Measurements from ENCODE around the gene SIPA1L3.

SIPA1L3 gene

GRCh38 chr19:38023671-38024541 is 116.9 kb downstream of the SIPA1L3 start:
- H3K79me2 ChIP-seq (ENCODE audit: insufficient read depth, low read length), result peaks cover 87% of the 10 kb centered on the region
- no peak overlapping the region for H2AFZ ChIP-seq (ENCODE audit: low read depth, low read length, severe bottlenecking)
- H3K9me2 ChIP-seq (replicated peaks; ENCODE audit: insufficient read depth, low read length), result no peaks in the 10 kb centered on the region
- no peak overlapping the region for H3K4me2 ChIP-seq (ENCODE audit: low read depth, low read length, poor library complexity, severe bottlenecking)
- H3K27ac ChIP-seq (ENCODE audit: low read depth, low read length), result no peak overlapping the region
- H3K27me3 ChIP-seq (ENCODE audit: low read length), result no peaks in the 10 kb centered on the region
- H3F3A ChIP-seq (ENCODE audit: insufficient read depth), result no peaks in the 10 kb centered on the region
- no peak for TF ChIP-seq CTCF (IDR thresholded peaks at IDR 0.05; ENCODE audit: insufficient read depth, low read length, poor library complexity, severe bottlenecking)
- no peak for TF ChIP-seq EZH2phosphoT487 (conservative IDR thresholded peaks at IDR 0.05; ENCODE audit: low read length)
- no peaks in the 10 kb centered on the region for H3K36me3 ChIP-seq (ENCODE audit: low read length)
- H3K9me3 ChIP-seq (ENCODE audit: insufficient read depth, low read length), result no peaks in the 10 kb centered on the region
- H3K4me3 ChIP-seq (ENCODE audit: insufficient read depth, low read length, poor library complexity, severe bottlenecking), result no peak overlapping the region
- H3K9ac ChIP-seq (ENCODE audit: low read length), result no peak overlapping the region
- no peaks in the 10 kb centered on the region for H4K20me1 ChIP-seq (ENCODE audit: low read depth, low read length)

DNA sequence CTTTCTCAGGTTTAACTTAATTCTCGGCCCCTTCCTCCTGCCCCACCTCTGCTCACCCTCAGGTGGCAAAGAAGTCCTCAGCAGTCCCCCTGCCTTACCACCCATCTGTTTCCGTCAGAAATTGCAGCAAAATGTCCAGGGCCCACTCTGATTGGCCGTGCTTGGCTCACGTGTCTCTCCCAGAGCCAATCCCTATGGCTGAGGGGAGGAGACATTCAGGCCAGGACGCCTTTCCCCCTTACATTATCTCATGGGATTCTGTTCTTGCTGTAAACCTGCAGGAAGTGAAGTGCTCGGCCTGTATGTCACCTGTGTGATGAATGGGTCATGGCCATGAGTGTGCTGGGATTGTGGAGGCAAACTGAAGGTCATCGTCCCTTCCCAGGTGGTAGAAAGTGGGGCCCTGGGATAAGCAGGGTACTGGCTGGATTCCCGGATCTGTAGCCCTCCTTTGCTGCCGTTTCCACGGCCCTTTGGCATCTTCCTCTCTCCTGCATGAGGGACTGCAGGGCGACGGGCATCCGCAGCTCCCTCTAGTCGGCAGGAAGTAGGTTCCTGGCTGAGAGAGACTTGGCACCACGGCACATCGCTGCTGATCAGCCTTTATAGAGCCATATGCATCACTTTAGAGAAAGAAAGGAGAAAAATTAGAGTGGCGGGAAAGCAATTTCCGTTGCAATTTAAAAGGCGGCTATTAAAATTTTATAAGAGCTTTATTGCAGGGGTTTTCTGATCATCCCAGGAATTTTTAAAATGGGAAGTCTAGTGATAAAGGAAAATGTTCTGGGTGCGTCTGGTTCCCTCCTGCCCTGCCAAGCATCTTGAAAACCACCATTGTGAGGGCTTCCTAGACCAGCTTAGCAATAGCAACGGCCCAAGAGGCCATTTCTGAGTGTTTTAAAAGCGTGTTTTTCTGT is 118.2 kb downstream of the SIPA1L3 start:
- no peak overlapping the region for H3K4me2 ChIP-seq (ENCODE audit: low read depth, low read length, poor library complexity, severe bottlenecking)
- no peaks in the 10 kb centered on the region for H3K9me2 ChIP-seq (replicated peaks; ENCODE audit: insufficient read depth, low read length)
- H3K27ac ChIP-seq (ENCODE audit: low read depth, low read length), result no peak overlapping the region
- H3F3A ChIP-seq (ENCODE audit: insufficient read depth), result no peaks in the 10 kb centered on the region
- no peak overlapping the region for H3K9ac ChIP-seq (ENCODE audit: low read length)
- H3K9me3 ChIP-seq (ENCODE audit: insufficient read depth, low read length), result no peaks in the 10 kb centered on the region
- no peaks in the 10 kb centered on the region for H3K27me3 ChIP-seq (ENCODE audit: low read length)
- no peak overlapping the region for H3K4me3 ChIP-seq (ENCODE audit: insufficient read depth, low read length, poor library complexity, severe bottlenecking)
- no peak overlapping the region for H2AFZ ChIP-seq (ENCODE audit: low read depth, low read length, severe bottlenecking)
- H4K20me1 ChIP-seq (ENCODE audit: low read depth, low read length), result no peaks in the 10 kb centered on the region
- H3K36me3 ChIP-seq (ENCODE audit: low read length), result no peaks in the 10 kb centered on the region
- peaks cover 74% of the 10 kb centered on the region for H3K79me2 ChIP-seq (ENCODE audit: insufficient read depth, low read length)
- TF ChIP-seq CTCF (IDR thresholded peaks at IDR 0.05; ENCODE audit: insufficient read depth, low read length, poor library complexity, severe bottlenecking) (no peak), EZH2phosphoT487 (conservative IDR thresholded peaks at IDR 0.05; ENCODE audit: low read length) (no peak)

- H3K9me3 ChIP-seq (ENCODE audit: insufficient read depth, low read length), result no peaks in the 10 kb centered on the region
- no peaks in the 10 kb centered on the region for H3K27me3 ChIP-seq (ENCODE audit: low read length)
- no peaks in the 10 kb centered on the region for H4K20me1 ChIP-seq (ENCODE audit: low read depth, low read length)
- peaks cover 69% of the 10 kb centered on the region for H3K79me2 ChIP-seq (ENCODE audit: insufficient read depth, low read length)
- no peak overlapping the region for H3K9ac ChIP-seq (ENCODE audit: low read length)
- H3K4me3 ChIP-seq (ENCODE audit: insufficient read depth, low read length, poor library complexity, severe bottlenecking), result no peak overlapping the region
- H3K9me2 ChIP-seq (replicated peaks; ENCODE audit: insufficient read depth, low read length), result no peaks in the 10 kb centered on the region
- H3F3A ChIP-seq (ENCODE audit: insufficient read depth), result peaks cover under 1% of the 10 kb centered on the region; the same call in 1 of the 2 replicates
- no peak overlapping the region for H2AFZ ChIP-seq (ENCODE audit: low read depth, low read length, severe bottlenecking)
- H3K27ac ChIP-seq (ENCODE audit: low read depth, low read length), result no peak overlapping the region
- peaks cover 3% of the 10 kb centered on the region; the same call in 1 of the 2 replicates for H3K36me3 ChIP-seq (ENCODE audit: low read length)
- no peak overlapping the region for H3K4me2 ChIP-seq (ENCODE audit: low read depth, low read length, poor library complexity, severe bottlenecking)
- no peak for TF ChIP-seq EZH2phosphoT487 (conservative IDR thresholded peaks at IDR 0.05; ENCODE audit: low read length)
- TF ChIP-seq CTCF (IDR thresholded peaks at IDR 0.05; ENCODE audit: insufficient read depth, low read length, poor library complexity, severe bottlenecking), result no peak
Measured at GRCh38 chr19:38025909-38026307, 118.9 kb downstream of the SIPA1L3 start.

Data from SU-DHL-6 (cell line).